HCT116 (cell line): Measurements from ENCODE around the gene C2CD3. TPM values are rescaled to one million over a fixed set of nuclear protein-coding genes. Genes with fewer than 3 reads are reported as not detected.
A peak's percentile ranks its signal among the peaks of the same experiment; 100 is the strongest.

ENCODE experiments used
- ATAC-seq: fragments of 200-7000 bp; cut with Tn5 transposase; 2 replicates; pipeline ENCODE4 v1.9.1; 2020; ENCODE audit warnings: mild to moderate bottlenecking, moderate library complexity
- BruUV-seq: library from RNA; stranded (reverse); fragments of 400-500 nt; replicated peaks from 2 replicates; lab custom pipeline; 2021; lab: Mats Ljungman, UMichigan
- CTCF ChIA-PET: fragments of 300-600 bp; sonication (Branson Sonifier 250); formaldehyde crosslinking; loops from one replicate; lab custom pipeline; 2021; ENCODE audit warnings: antibody characterized with exemption; lab: Charles Lee
- POLR2A ChIA-PET: fragments of 300-600, 350-600 bp; sonication (Branson Sonifier 250); formaldehyde crosslinking; loops from one replicate; lab custom pipeline; 2021; ENCODE audit warnings: antibody characterized with exemption; lab: Charles Lee
- RAD21 ChIA-PET, 2 experiments: fragments of 300-600 bp; sonication (Branson Sonifier 250); formaldehyde crosslinking; loops; one replicate each; lab custom pipeline; 2023; ENCODE audit warnings: low total read pairs in 2 of 2; ENCODE audit not compliant: uncharacterized antibody in 2 of 2, unreplicated experiment in 2 of 2, low non-redundant PET in 1 of 2; lab: Charles Lee
- DNase-seq: peaks from one replicate; pipeline ENCODE4 v3.0.0-alpha.2; 2010; ENCODE audit warnings: low read depth, low spot score
- H2AFZ ChIP-seq: fragments of 200-600 bp; shearing (Covaris generic), sonication (generic); 2 replicates; pipeline ENCODE4 v1.6.1; 2017; ENCODE audit warnings: low read depth, mixed run types, mixed read lengths, antibody characterized with exemption, low read length; ENCODE audit not compliant: poor library complexity, severe bottlenecking
- H3K27ac ChIP-seq: 2 replicates; pipeline ENCODE4 v1.5.1; 2012; ENCODE audit warnings: low read depth, low read length
- H3K27me3 ChIP-seq: fragments of 200-600 bp; sonication (generic); 2 replicates; pipeline ENCODE4 v1.6.1; 2016; ENCODE audit warnings: mixed run types, low read length, mixed read lengths; ENCODE audit not compliant: insufficient read depth
- H3K36me3 ChIP-seq, 2 experiments: fragments of 200-500 bp in 1 of 2; fragments of 200-600 bp in 1 of 2; sonication (Bioruptor generic) in 1 of 2; sonication (generic) in 1 of 2; 2 replicates each; pipeline versions ENCODE4 v1.5.1 to v1.6.1; 2014 to 2016; ENCODE audit warnings: low read length in 2 of 2, inconsistent platforms in 1 of 2, mixed read lengths in 1 of 2, mixed run types in 1 of 2; ENCODE audit not compliant: insufficient read depth in 2 of 2, control insufficient read depth in 1 of 2
- H3K4me1 ChIP-seq, 2 experiments: fragments of 200-600 bp in 1 of 2; sonication (generic) in 1 of 2; 2 replicates each; pipeline versions ENCODE4 v1.5.1 to v1.6.1; 2012 to 2017; ENCODE audit warnings: low read length in 2 of 2, inconsistent platforms in 1 of 2, mild to moderate bottlenecking in 1 of 2, mixed read lengths in 1 of 2, mixed run types in 1 of 2, moderate library complexity in 1 of 2; ENCODE audit not compliant: insufficient read depth in 2 of 2, control insufficient read depth in 1 of 2
- H3K4me2 ChIP-seq: fragments of 200-600 bp; sonication (generic); 2 replicates; pipeline ENCODE4 v1.6.1; 2017; ENCODE audit warnings: mixed run types, low read length, mixed read lengths
- H3K4me3 ChIP-seq, 2 experiments: fragments of 200-600 bp in 1 of 2; sonication (generic) in 1 of 2; replicated peaks in 1 of 2; 2 replicates each; pipeline ENCODE4 v1.5.1; 2011 to 2016; ENCODE audit warnings: low read length in 2 of 2, control low read depth in 1 of 2, low read depth in 1 of 2, mild to moderate bottlenecking in 1 of 2, mixed read lengths in 1 of 2, mixed run types in 1 of 2
- H3K79me2 ChIP-seq: fragments of 200-600 bp; sonication (generic); 2 replicates; pipeline ENCODE4 v1.6.1; 2017; ENCODE audit warnings: mild to moderate bottlenecking, mixed run types, low read length, moderate library complexity, mixed read lengths; ENCODE audit not compliant: insufficient read depth
- H3K9ac ChIP-seq: fragments of 200-600 bp; sonication (generic); 2 replicates; pipeline ENCODE4 v1.6.1; 2016; ENCODE audit warnings: low read length, mixed read lengths
- H3K9me2 ChIP-seq: fragments of 200-600 bp; sonication (generic), shearing (Covaris generic); 2 replicates; pipeline ENCODE4 v1.6.1; 2017; ENCODE audit warnings: mixed run types, mild to moderate bottlenecking, moderate library complexity; ENCODE audit not compliant: insufficient read depth
- H3K9me3 ChIP-seq, 2 experiments: fragments of 200-500 bp in 1 of 2; fragments of 200-600 bp in 1 of 2; sonication (Bioruptor generic) in 1 of 2; sonication (generic) in 1 of 2; 2 replicates each; pipeline ENCODE4 v1.6.1; 2014 to 2017; ENCODE audit warnings: low read length in 2 of 2, mixed read lengths in 2 of 2, inconsistent platforms in 1 of 2, low read depth in 1 of 2, mild to moderate bottlenecking in 1 of 2, mixed run types in 1 of 2, moderate library complexity in 1 of 2; ENCODE audit not compliant: control insufficient read depth in 1 of 2, insufficient read depth in 1 of 2
- H4K20me1 ChIP-seq: fragments of 200-600 bp; sonication (generic), shearing (Covaris generic); 2 replicates; pipeline ENCODE4 v1.6.1; 2017; ENCODE audit warnings: mixed run types, mild to moderate bottlenecking, moderate library complexity; ENCODE audit not compliant: insufficient read depth
- CBX3 ChIP-seq: IDR thresholded peaks from 2 replicates; pipeline ENCODE4 v1.6.1; 2012; ENCODE audit warnings: low read depth
- CEBPB ChIP-seq: IDR thresholded peaks from 2 replicates; pipeline ENCODE4 v1.6.1; 2012; ENCODE audit warnings: low read depth
- EGR1 ChIP-seq: IDR thresholded peaks from 2 replicates; pipeline ENCODE4 v1.6.1; 2012; ENCODE audit warnings: low read depth
- ELF1 ChIP-seq: IDR thresholded peaks from 2 replicates; pipeline ENCODE4 v1.6.1; 2012; ENCODE audit warnings: low read depth, borderline replicate concordance
- EZH2 ChIP-seq: fragments of 200-600 bp; sonication (generic); IDR thresholded peaks from 2 replicates; pipeline ENCODE4 v1.6.1; 2017; ENCODE audit warnings: antibody characterized with exemption, mixed run types
- EZH2phosphoT487 ChIP-seq: fragments of 200-600 bp; IDR thresholded peaks from 2 replicates; pipeline ENCODE4 v1.6.1; 2018; ENCODE audit warnings: antibody characterized with exemption, borderline replicate concordance
- FOSL1 ChIP-seq: IDR thresholded peaks from 2 replicates; pipeline ENCODE4 v1.6.1; 2012; ENCODE audit warnings: low read depth
- JUND ChIP-seq: IDR thresholded peaks from 2 replicates; pipeline ENCODE4 v1.6.1; 2012
- POLR2AphosphoS5 ChIP-seq: IDR thresholded peaks from 2 replicates; pipeline ENCODE4 v1.6.1; 2011; ENCODE audit warnings: mild to moderate bottlenecking, low read depth, low read length, moderate library complexity
- RAD21 ChIP-seq: IDR thresholded peaks from 2 replicates; pipeline ENCODE4 v1.6.1; 2012; ENCODE audit warnings: low read depth, mild to moderate bottlenecking
- SIN3A ChIP-seq: IDR thresholded peaks from 2 replicates; pipeline ENCODE4 v1.6.1; 2012; ENCODE audit warnings: low read depth
- SP1 ChIP-seq: IDR thresholded peaks from 2 replicates; pipeline ENCODE4 v1.6.1; 2012; ENCODE audit warnings: low read depth
- TCF7L2 ChIP-seq: IDR thresholded peaks from 2 replicates; pipeline ENCODE4 v1.7.0; 2011; ENCODE audit warnings: borderline replicate concordance, inconsistent platforms; ENCODE audit not compliant: insufficient read depth, insufficient read length; ENCODE audit errors: extremely low read depth
- ZNF274 ChIP-seq: fragments of 200-500 bp; sonication (Bioruptor generic); IDR thresholded peaks from 2 replicates; pipeline ENCODE4 v1.6.1; 2014; ENCODE audit warnings: mild to moderate bottlenecking, low read depth, low read length, inconsistent platforms
- intact Hi-C: fragments of 100-400 bp; cut with micrococcal nuclease; formaldehyde crosslinking; loops from 2 replicates; pipeline ENCODE4 v1.10.0; 2022
- total RNA-seq: library from RNA; stranded (reverse); gene quantifications from one replicate; pipeline ENCODE4 v1.2.1, GENCODE V29; 2021; ENCODE audit not compliant: unreplicated experiment
- TF ChIP-seq, protein P1 (sequence below): IDR thresholded peaks from 2 replicates; pipeline ENCODE4 v1.6.1; 2012
- TF ChIP-seq, protein P2 (sequence below): IDR thresholded peaks from 2 replicates; pipeline ENCODE4 v1.6.1; 2012; ENCODE audit warnings: low read depth
- TF ChIP-seq, protein P3 (sequence below), 3 experiments: fragments of 200-600 bp in 1 of 3; sonication (generic) in 1 of 3; IDR thresholded peaks in 2 of 3; conservative IDR thresholded peaks in 1 of 3; 2 replicates each; pipeline ENCODE4 v1.5.1; 2012 to 2017; ENCODE audit warnings: low read depth in 2 of 3, low read length in 2 of 3, antibody characterized with exemption in 1 of 3, borderline replicate concordance in 1 of 3, control low read depth in 1 of 3, mild to moderate bottlenecking in 1 of 3, mixed read lengths in 1 of 3, mixed run types in 1 of 3, moderate library complexity in 1 of 3; ENCODE audit not compliant: insufficient read depth in 1 of 3

C2CD3 gene
- total RNA-seq, 1 experiment from 2014 or later, result 30.6 TPM

DNA sequence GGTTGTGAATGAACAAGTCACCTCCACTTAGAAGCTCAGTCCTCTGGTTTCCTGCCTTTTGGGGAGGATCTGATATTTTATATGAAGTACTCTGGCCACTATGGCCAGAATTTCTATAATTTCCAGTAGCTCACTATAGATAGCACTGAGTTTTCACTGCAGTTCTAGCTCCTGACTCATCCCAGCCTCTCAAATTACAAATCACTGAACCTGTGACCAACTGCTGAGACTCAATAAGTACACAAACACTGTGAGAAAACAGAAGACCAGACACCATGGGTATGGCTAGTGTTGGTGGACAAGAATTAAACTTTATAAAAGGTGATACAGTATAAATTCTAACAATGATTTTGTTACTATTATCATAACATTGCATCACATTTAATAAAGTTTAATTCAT, 114.9 kb downstream of the C2CD3 start:
- peak; percentile 4 for DNase-seq
- no TSS peak for BruUV-seq

DNA sequence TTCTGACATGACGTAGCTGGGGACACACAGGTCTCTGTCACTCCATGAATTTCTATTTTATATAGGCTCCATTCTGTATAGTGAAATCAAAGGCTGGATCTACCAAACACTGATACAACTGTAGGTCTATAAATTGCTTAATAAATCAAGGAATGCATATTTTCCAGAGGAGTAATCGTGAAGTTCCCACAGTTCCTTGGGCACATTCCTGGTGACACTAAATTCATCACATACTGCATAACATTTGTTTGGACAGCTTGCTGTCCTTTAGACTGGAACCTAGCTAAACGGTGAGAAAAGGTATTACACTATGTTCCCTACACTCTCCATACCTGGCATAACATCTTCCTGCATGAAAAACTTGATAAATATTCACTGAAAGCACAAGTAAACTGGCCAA, 120.3 kb downstream of the C2CD3 start:
- TF ChIP-seq CEBPB (no peak), JUND (no peak), SP1 (no peak), ZNF274 (no peak), SIN3A (no peak), ELF1 (no peak), TCF7L2 (no peak), CBX3 (no peak), EZH2 (no peak), EZH2phosphoT487 (no peak), EGR1 (no peak), RAD21 (no peak), POLR2AphosphoS5 (no peak)
- TF ChIP-seq, protein P1, sequence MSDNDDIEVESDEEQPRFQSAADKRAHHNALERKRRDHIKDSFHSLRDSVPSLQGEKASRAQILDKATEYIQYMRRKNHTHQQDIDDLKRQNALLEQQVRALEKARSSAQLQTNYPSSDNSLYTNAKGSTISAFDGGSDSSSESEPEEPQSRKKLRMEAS, result no peak
- TF ChIP-seq, protein P2, sequence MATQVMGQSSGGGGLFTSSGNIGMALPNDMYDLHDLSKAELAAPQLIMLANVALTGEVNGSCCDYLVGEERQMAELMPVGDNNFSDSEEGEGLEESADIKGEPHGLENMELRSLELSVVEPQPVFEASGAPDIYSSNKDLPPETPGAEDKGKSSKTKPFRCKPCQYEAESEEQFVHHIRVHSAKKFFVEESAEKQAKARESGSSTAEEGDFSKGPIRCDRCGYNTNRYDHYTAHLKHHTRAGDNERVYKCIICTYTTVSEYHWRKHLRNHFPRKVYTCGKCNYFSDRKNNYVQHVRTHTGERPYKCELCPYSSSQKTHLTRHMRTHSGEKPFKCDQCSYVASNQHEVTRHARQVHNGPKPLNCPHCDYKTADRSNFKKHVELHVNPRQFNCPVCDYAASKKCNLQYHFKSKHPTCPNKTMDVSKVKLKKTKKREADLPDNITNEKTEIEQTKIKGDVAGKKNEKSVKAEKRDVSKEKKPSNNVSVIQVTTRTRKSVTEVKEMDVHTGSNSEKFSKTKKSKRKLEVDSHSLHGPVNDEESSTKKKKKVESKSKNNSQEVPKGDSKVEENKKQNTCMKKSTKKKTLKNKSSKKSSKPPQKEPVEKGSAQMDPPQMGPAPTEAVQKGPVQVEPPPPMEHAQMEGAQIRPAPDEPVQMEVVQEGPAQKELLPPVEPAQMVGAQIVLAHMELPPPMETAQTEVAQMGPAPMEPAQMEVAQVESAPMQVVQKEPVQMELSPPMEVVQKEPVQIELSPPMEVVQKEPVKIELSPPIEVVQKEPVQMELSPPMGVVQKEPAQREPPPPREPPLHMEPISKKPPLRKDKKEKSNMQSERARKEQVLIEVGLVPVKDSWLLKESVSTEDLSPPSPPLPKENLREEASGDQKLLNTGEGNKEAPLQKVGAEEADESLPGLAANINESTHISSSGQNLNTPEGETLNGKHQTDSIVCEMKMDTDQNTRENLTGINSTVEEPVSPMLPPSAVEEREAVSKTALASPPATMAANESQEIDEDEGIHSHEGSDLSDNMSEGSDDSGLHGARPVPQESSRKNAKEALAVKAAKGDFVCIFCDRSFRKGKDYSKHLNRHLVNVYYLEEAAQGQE, result no peak
- TF ChIP-seq, protein P3, sequence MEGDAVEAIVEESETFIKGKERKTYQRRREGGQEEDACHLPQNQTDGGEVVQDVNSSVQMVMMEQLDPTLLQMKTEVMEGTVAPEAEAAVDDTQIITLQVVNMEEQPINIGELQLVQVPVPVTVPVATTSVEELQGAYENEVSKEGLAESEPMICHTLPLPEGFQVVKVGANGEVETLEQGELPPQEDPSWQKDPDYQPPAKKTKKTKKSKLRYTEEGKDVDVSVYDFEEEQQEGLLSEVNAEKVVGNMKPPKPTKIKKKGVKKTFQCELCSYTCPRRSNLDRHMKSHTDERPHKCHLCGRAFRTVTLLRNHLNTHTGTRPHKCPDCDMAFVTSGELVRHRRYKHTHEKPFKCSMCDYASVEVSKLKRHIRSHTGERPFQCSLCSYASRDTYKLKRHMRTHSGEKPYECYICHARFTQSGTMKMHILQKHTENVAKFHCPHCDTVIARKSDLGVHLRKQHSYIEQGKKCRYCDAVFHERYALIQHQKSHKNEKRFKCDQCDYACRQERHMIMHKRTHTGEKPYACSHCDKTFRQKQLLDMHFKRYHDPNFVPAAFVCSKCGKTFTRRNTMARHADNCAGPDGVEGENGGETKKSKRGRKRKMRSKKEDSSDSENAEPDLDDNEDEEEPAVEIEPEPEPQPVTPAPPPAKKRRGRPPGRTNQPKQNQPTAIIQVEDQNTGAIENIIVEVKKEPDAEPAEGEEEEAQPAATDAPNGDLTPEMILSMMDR (IDR thresholded peaks at IDR 0.05 in 2 of 3, conservative IDR thresholded peaks at IDR 0.05 in 1 of 3; ENCODE audit: borderline replicate concordance in 1 of 3, insufficient read depth in 1 of 3, low read depth in 2 of 3, low read length in 2 of 3), result no peak
- no peak overlapping the region for H3K27ac ChIP-seq
- no TSS peak for BruUV-seq
- no peak overlapping the region for H3K4me2 ChIP-seq
- POLR2A ChIA-PET, result no interaction called here
- DNase-seq, result no peak
- H4K20me1 ChIP-seq, result no peaks in the 10 kb centered on the region
- no peak overlapping the region for H2AFZ ChIP-seq
- H3K4me1 ChIP-seq, result no peaks in the 10 kb centered on the region
- no peaks in the 10 kb centered on the region for H3K27me3 ChIP-seq
- RAD21 ChIA-PET, result no interaction called here
- intact Hi-C loops, result no loop called here
- 0 out of 4 replicates have a peak, but pooled peaks cover 2 to 8% of the 10 kb centered on the region in 2 experiments for H3K36me3 ChIP-seq
- H3K9me2 ChIP-seq, result no peaks in the 10 kb centered on the region
- H3K9ac ChIP-seq, result no peak overlapping the region
- no peaks in the 10 kb centered on the region for H3K79me2 ChIP-seq
- CTCF ChIA-PET, result no interaction called here
- no peak overlapping the region for H3K4me3 ChIP-seq
- H3K9me3 ChIP-seq, result no peaks in the 10 kb centered on the region
- ATAC-seq, result no peak

More for the DNA sequence above, 114.9 kb downstream of the C2CD3 start:
- POLR2A ChIA-PET, result no interaction called here
- Histone ChIP-seq H3K9me3 (no peaks in the 10 kb centered on the region), H3K9me2 (no peaks in the 10 kb centered on the region), H4K20me1 (no peaks in the 10 kb centered on the region), H3K27ac (no peak overlapping the region), H3K79me2 (no peaks in the 10 kb centered on the region), H3K4me1 (peaks cover 3 to 20% of the 10 kb centered on the region in 2 experiments; a peak in 3 of 4 replicates), H3K9ac (no peak overlapping the region), H3K4me2 (peak overlapping the region; percentile 22), H3K36me3 (no peaks in the 10 kb centered on the region), H3K4me3 (no peak overlapping the region), H3K27me3 (no peaks in the 10 kb centered on the region), H2AFZ (no peak overlapping the region)
- CTCF ChIA-PET, result no interaction called here
- TF ChIP-seq FOSL1 (peak; percentile 47), TCF7L2 (no peak)
- RAD21 ChIA-PET, result no interaction called here
- peak; percentile 52; the same call in 1 of the 2 replicates for ATAC-seq
- intact Hi-C loops, result no loop called here
